Esophagus muscularis mucosa (tissue), 4 donors: ENCODE results near the gene AGBL1. TPM values are rescaled to one million over a fixed set of nuclear protein-coding genes. Genes with fewer than 3 reads are reported as not detected.

Experiments
- DNase-seq: peaks from one replicate; pipeline ENCODE4 v3.0.0-alpha.2; 2017; ENCODE audit errors: extremely low spot score
- H3K27ac ChIP-seq, 4 donors: fragments of 200-600 bp; sonication (generic); replicated peaks in 1 of 4; 1 replicate in 3 of 4; 2 replicates in 1 of 4; pipeline ENCODE4 v1.5.1; 2016 to 2019; ENCODE audit warnings: mild to moderate bottlenecking in 1 of 4
- H3K27me3 ChIP-seq, 4 donors: fragments of 200-600 bp; sonication (generic); one replicate each; pipeline versions ENCODE4 v1.5.1 to v1.6.0; 2016 to 2019
- H3K36me3 ChIP-seq, 4 donors: fragments of 200-600 bp; sonication (generic); one replicate each; pipeline ENCODE4 v1.5.1; 2016 to 2019
- H3K4me1 ChIP-seq, 4 donors: fragments of 200-600 bp; sonication (generic); one replicate each; pipeline ENCODE4 v1.5.1; 2016 to 2019
- H3K4me3 ChIP-seq, 4 donors: fragments of 200-600 bp; sonication (generic); 1 replicate in 2 of 4; 2 replicates in 2 of 4; pipeline ENCODE4 v1.5.1; 2016 to 2019; ENCODE audit warnings: mild to moderate bottlenecking in 4 of 4, moderate library complexity in 1 of 4
- H3K9me3 ChIP-seq, 4 donors: fragments of 200-600 bp; sonication (generic); 1 replicate in 3 of 4; 2 replicates in 1 of 4; pipeline ENCODE4 v1.5.1; 2016 to 2019
- EP300 ChIP-seq: sonication (generic); formaldehyde crosslinking; IDR thresholded peaks from one replicate; pipeline ENCODE4 v1.6.1; 2017; ENCODE audit warnings: antibody characterized with exemption
- POLR2A ChIP-seq: fragments of 450-650 bp; IDR thresholded peaks from one replicate; pipeline ENCODE4 v1.6.1; 2017; ENCODE audit warnings: antibody characterized with exemption, moderate library complexity, mild to moderate bottlenecking, low read depth
- POLR2AphosphoS5 ChIP-seq, 2 donors: sonication (generic); formaldehyde crosslinking; IDR thresholded peaks; one replicate each; pipeline ENCODE4 v1.6.1; 2017; ENCODE audit warnings: antibody characterized with exemption in 2 of 2
- WGBS: methylation state at CpG from one replicate; pipeline ENCODE4 v1.1.5; 2018; 5-methylcytosine and 5-hydroxymethylcytosine counted together
- intact Hi-C: fragments of 100-400 bp; cut with DNase I; formaldehyde crosslinking; loops from one replicate; pipeline ENCODE4 v1.15.1; 2023
- total RNA-seq, 4 donors: library from RNA; depleted of rRNA; stranded (reverse); fragments of >200 nt; gene quantifications; one replicate each; pipeline versions ENCODE4 v1.1.0 to v1.2.1, GENCODE V29; 2016
- TF ChIP-seq, protein P1 (sequence below), 3 experiments: fragments of 200-600 bp in 2 of 3; fragments of 450-650 bp in 1 of 3; sonication (generic) in 2 of 3; IDR thresholded peaks; one replicate each; pipeline ENCODE4 v1.5.1; 2017 to 2019; ENCODE audit warnings: antibody characterized with exemption in 3 of 3, mild to moderate bottlenecking in 2 of 3, moderate library complexity in 1 of 3

AGBL1 gene
- total RNA-seq, 4 donors from 2014 or later = 0.06 TPM; not detected in 3

- Histone ChIP-seq H3K27me3 (no peaks in the 10 kb centered on the region), H3K4me1 (peaks cover 0 to 21% (median 12%) of the 10 kb centered on the region in 4 donors), H3K27ac (no peak overlapping the region), H3K4me3 (no peak overlapping the region), H3K9me3 (no peaks in the 10 kb centered on the region), H3K36me3 (no peaks in the 10 kb centered on the region)
- no peak for DNase-seq
- 60% methylated on average over 2 of the region's 2 CpGs for WGBS
- intact Hi-C loops = no loop called here
- TF ChIP-seq, protein P1, sequence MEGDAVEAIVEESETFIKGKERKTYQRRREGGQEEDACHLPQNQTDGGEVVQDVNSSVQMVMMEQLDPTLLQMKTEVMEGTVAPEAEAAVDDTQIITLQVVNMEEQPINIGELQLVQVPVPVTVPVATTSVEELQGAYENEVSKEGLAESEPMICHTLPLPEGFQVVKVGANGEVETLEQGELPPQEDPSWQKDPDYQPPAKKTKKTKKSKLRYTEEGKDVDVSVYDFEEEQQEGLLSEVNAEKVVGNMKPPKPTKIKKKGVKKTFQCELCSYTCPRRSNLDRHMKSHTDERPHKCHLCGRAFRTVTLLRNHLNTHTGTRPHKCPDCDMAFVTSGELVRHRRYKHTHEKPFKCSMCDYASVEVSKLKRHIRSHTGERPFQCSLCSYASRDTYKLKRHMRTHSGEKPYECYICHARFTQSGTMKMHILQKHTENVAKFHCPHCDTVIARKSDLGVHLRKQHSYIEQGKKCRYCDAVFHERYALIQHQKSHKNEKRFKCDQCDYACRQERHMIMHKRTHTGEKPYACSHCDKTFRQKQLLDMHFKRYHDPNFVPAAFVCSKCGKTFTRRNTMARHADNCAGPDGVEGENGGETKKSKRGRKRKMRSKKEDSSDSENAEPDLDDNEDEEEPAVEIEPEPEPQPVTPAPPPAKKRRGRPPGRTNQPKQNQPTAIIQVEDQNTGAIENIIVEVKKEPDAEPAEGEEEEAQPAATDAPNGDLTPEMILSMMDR (IDR thresholded peaks at IDR 0.05) = no peak
- no peak for TF ChIP-seq POLR2AphosphoS5 (IDR thresholded peaks at IDR 0.05)
- TF ChIP-seq EP300 = no peak
- TF ChIP-seq POLR2A = no peak
Observed at GRCh38 chr15:86162172-86162591, 82.5 kb downstream of the AGBL1 start.

- DNase-seq = no peak
- no peaks in the 10 kb centered on the region for H3K9me3 ChIP-seq
- 95% methylated on average over 2 of the region's 2 CpGs for WGBS
- H3K36me3 ChIP-seq = no peaks in the 10 kb centered on the region
- no peak overlapping the region for H3K27ac ChIP-seq
- intact Hi-C loops = no loop called here
- no peaks in the 10 kb centered on the region for H3K27me3 ChIP-seq
- no peak for TF ChIP-seq EP300
- TF ChIP-seq POLR2AphosphoS5 (IDR thresholded peaks at IDR 0.05) = no peak
- TF ChIP-seq, protein P1 (IDR thresholded peaks at IDR 0.05) = no peak
- TF ChIP-seq POLR2A = no peak
- peaks cover 0 to 21% (median 12%) of the 10 kb centered on the region in 4 donors for H3K4me1 ChIP-seq
- H3K4me3 ChIP-seq = no peak overlapping the region
Observed at GRCh38 chr15:86162641-86163040, 83.0 kb downstream of the AGBL1 start.

DNA sequence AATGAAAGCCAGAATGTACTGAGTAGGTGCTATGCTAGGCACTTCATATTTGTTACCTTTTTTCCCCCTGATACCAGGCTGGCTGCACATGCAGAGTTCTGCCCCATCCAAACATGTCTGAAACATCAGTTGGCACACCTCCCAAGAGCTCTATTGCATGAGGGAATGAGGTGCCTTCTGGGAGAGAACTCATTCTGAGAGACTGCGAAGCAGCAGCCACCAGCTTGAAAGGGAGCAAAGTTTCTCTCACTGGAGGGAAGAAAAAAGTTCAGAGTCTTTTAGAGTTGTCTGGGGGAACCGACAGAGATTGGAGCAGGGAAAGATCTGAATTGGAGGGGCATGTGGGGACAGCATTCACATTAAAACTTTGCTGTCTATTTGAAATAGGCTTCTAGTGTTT lies 84.1 kb downstream of the AGBL1 start:
- WGBS = 33% methylated on average over 2 of the region's 2 CpGs

DNA sequence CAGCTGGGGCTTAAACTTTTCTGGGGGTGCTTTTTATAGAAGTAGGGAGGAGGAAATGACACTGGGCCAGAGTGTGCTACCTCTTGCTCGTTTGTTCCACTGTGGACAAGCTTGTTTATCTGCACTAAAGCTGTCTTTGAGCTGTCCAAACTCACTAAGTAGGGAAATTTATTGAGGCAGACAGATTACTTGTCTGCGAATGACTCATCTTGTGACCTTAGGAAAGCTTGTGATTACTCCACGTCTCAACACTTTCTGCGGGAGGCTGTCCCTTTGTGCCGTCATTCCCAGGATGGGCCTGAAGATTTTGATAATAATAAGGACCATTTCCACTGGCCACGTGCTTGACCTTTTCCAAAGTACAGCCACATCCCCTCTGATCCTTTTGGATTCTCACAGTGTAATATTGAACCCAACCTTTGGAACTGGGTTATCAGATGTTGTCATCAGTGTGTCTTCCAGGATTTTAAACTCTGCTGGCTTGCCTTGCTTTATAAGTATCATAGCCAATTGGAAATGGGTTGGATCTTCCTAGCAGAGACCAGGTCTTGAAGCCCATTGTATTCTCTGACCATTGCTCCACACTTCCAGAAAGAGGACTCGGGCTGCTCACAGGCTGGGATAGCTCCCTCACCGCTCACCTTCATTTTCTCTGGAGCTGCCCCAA lies 84.7 kb downstream of the AGBL1 start:
- DNase-seq = peak; percentile 88
- no peaks in the 10 kb centered on the region for H3K27me3 ChIP-seq
- TF ChIP-seq EP300 (no peak), POLR2AphosphoS5 (IDR thresholded peaks at IDR 0.05) (peak in 1 of 2 donors; percentile 35)
- peaks cover 0 to 21% (median 12%) of the 10 kb centered on the region in 4 donors for H3K4me1 ChIP-seq
- no peak overlapping the region for H3K4me3 ChIP-seq
- H3K9me3 ChIP-seq = no peaks in the 10 kb centered on the region
- H3K27ac ChIP-seq = peak overlapping the region; percentile 45 to 62 (median 53)
- WGBS = 32% methylated on average over 8 of the region's 8 CpGs
- intact Hi-C loops = no loop called here
- H3K36me3 ChIP-seq = no peaks in the 10 kb centered on the region

More for the DNA sequence above, 84.1 kb downstream of the AGBL1 start:
- Histone ChIP-seq H3K36me3 (no peaks in the 10 kb centered on the region), H3K4me1 (peaks cover 0 to 21% (median 12%) of the 10 kb centered on the region in 4 donors), H3K27ac (peak overlapping the region; percentile 45 to 62 (median 53)), H3K9me3 (no peaks in the 10 kb centered on the region), H3K4me3 (no peak overlapping the region), H3K27me3 (no peaks in the 10 kb centered on the region)
- TF ChIP-seq, protein P1 (IDR thresholded peaks at IDR 0.05) = no peak
- TF ChIP-seq EP300 (no peak), POLR2AphosphoS5 (IDR thresholded peaks at IDR 0.05) (no peak)
- peak; percentile 86 for DNase-seq
- intact Hi-C loops = no loop called here

GRCh38 chr15:86165265-86166211 lies 85.9 kb downstream of the AGBL1 start:
- H3K27me3 ChIP-seq = no peaks in the 10 kb centered on the region
- H3K36me3 ChIP-seq = no peaks in the 10 kb centered on the region
- H3K27ac ChIP-seq = peak overlapping the region in 3 of 4 donors; percentile 3 to 48 (median 40)
- H3K4me1 ChIP-seq = peaks cover 0 to 21% (median 12%) of the 10 kb centered on the region in 4 donors
- WGBS = 74% methylated on average over 5 of the region's 5 CpGs
- no peak for TF ChIP-seq POLR2AphosphoS5 (IDR thresholded peaks at IDR 0.05)
- TF ChIP-seq POLR2A = no peak
- TF ChIP-seq, protein P1 (IDR thresholded peaks at IDR 0.05) = no peak
- DNase-seq = no peak
- intact Hi-C loops = no loop called here
- no peaks in the 10 kb centered on the region for H3K9me3 ChIP-seq
- no peak overlapping the region for H3K4me3 ChIP-seq
